K562 (cell line): ENCODE results near the gene LIX1. TPM values are rescaled to one million over a fixed set of nuclear protein-coding genes. Genes with fewer than 3 reads are reported as not detected.

Experiments
- ATAC-seq: fragments of 200-7000 bp; cut with Tn5 transposase; 3 replicates; pipeline ENCODE4 v1.9.1; 2020; ENCODE audit warnings: moderate library complexity
- BruUV-seq: library from RNA; stranded (reverse); fragments of 400-500 nt; replicated peaks from 2 replicates; lab custom pipeline; 2021; lab: Mats Ljungman, UMichigan
- CTCF ChIA-PET: fragments of 300-600 bp; formaldehyde crosslinking; extraction: SDS; loops from one replicate; lab custom pipeline; 2021; ENCODE audit warnings: low intra/inter-chr PET ratio; lab: Yijun Ruan, JAX
- POLR2A ChIA-PET: fragments of 300-600, 350-650 bp; sonication (Branson Sonifier 250); formaldehyde crosslinking; extraction: SDS; loops from one replicate; lab custom pipeline; 2021; ENCODE audit warnings: antibody characterized with exemption, inconsistent platforms; lab: Yijun Ruan, JAX
- DNase-seq, 4 experiments: peaks; one replicate each; pipeline versions ENCODE4 v3.0.0 to v3.0.0-alpha.2; 2011 to 2018; ENCODE audit warnings: low spot score in 3 of 4, mixed read lengths in 3 of 4; ENCODE audit errors: extremely low read depth in 1 of 4
- FAIRE-seq: peaks from 2 replicates; lab custom pipeline; 2011; peaks lifted over from hg19 to GRCh38; lab: Jason Lieb, UNC
- H2AFZ ChIP-seq: 2 replicates; pipeline ENCODE4 v1.6.0; 2011; ENCODE audit warnings: low read depth, low read length, control low read depth, inconsistent platforms
- H3K27ac ChIP-seq: fragments of 200-600 bp; 3 replicates; pipeline ENCODE4 v1.8.0; 2011; ENCODE audit warnings: low read depth, mild to moderate bottlenecking, control low read depth, inconsistent platforms, low read length, moderate library complexity, mixed read lengths; ENCODE audit errors: extremely low read depth
- H3K27me3 ChIP-seq, 2 experiments: fragments of 300-600 bp in 1 of 2; 2 replicates in 1 of 2; 3 replicates in 1 of 2; pipeline versions ENCODE4 v1.6.0 to v1.8.0; 2011; ENCODE audit warnings: inconsistent platforms in 2 of 2, low read length in 2 of 2, mild to moderate bottlenecking in 1 of 2, mixed read lengths in 1 of 2, moderate library complexity in 1 of 2; ENCODE audit not compliant: control insufficient read depth in 2 of 2, insufficient read depth in 2 of 2
- H3K36me3 ChIP-seq: fragments of 300-600 bp; 3 replicates; pipeline ENCODE4 v1.8.0; 2011; ENCODE audit warnings: mild to moderate bottlenecking, low read length, inconsistent platforms; ENCODE audit not compliant: control insufficient read depth, insufficient read depth
- H3K4me1 ChIP-seq, 2 experiments: fragments of 200-600 bp in 1 of 2; replicated peaks in 1 of 2; 2 replicates in 1 of 2; 3 replicates in 1 of 2; pipeline versions ENCODE4 v1.5.1 to v1.8.0; 2011; ENCODE audit warnings: inconsistent platforms in 2 of 2, low read length in 2 of 2, mild to moderate bottlenecking in 1 of 2, mixed read lengths in 1 of 2, moderate library complexity in 1 of 2; ENCODE audit not compliant: control insufficient read depth in 2 of 2, insufficient read depth in 2 of 2
- H3K4me2 ChIP-seq: 2 replicates; pipeline ENCODE4 v1.6.1; 2011; ENCODE audit warnings: low read length, control low read depth, inconsistent platforms, mixed read lengths; ENCODE audit not compliant: insufficient read depth
- H3K4me3 ChIP-seq: fragments of 200-600 bp; sonication (generic), shearing (Covaris generic); 2 replicates; pipeline ENCODE4 v1.5.1; 2016; ENCODE audit warnings: control low read depth, inconsistent platforms
- H3K79me2 ChIP-seq: fragments of 200-600 bp; 3 replicates; pipeline ENCODE4 v1.8.0; 2011; ENCODE audit warnings: low read length, inconsistent platforms; ENCODE audit not compliant: control insufficient read depth, insufficient read depth
- H3K9ac ChIP-seq, 2 experiments: 2 replicates each; pipeline versions ENCODE4 v1.6.0 to v1.6.1; 2011; ENCODE audit warnings: low read depth in 2 of 2, low read length in 2 of 2, control low read depth in 1 of 2, inconsistent platforms in 1 of 2, mild to moderate bottlenecking in 1 of 2, mixed read lengths in 1 of 2; ENCODE audit not compliant: insufficient read depth in 1 of 2
- H3K9me1 ChIP-seq: one replicate; pipeline ENCODE4 v1.6.0; 2011; ENCODE audit warnings: inconsistent platforms, mild to moderate bottlenecking, low read length, moderate library complexity; ENCODE audit not compliant: control insufficient read depth, insufficient read depth
- H3K9me3 ChIP-seq: replicated peaks from 2 replicates; pipeline ENCODE4 v1.5.1; 2011; ENCODE audit warnings: low read depth, low read length, inconsistent platforms; ENCODE audit not compliant: control insufficient read depth, insufficient read depth
- H4K20me1 ChIP-seq: replicated peaks from 2 replicates; pipeline ENCODE4 v1.6.1; 2011; ENCODE audit warnings: low read length, inconsistent platforms, mixed read lengths; ENCODE audit not compliant: control insufficient read depth, insufficient read depth
- CBFB ChIP-seq: sonication (generic); formaldehyde crosslinking; IDR thresholded peaks from 2 replicates; pipeline ENCODE4 v1.4.0; 2020; ENCODE audit warnings: mild to moderate bottlenecking, missing genetic modification reagents
- DPF2 ChIP-seq: fragments of 450-650 bp; IDR thresholded peaks from 2 replicates; pipeline ENCODE4 v1.6.1; 2016
- ELK3 ChIP-seq: fragments of 450-650 bp; formaldehyde crosslinking; IDR thresholded peaks from 2 replicates; pipeline ENCODE4 v1.4.0; 2020; ENCODE audit warnings: mild to moderate bottlenecking
- HDAC2 ChIP-seq: fragments of 450-650 bp; IDR thresholded peaks from 2 replicates; pipeline ENCODE4 v1.6.1; 2016; ENCODE audit warnings: mild to moderate bottlenecking
- HIVEP1 ChIP-seq: fragments of 250-450 bp; sonication (Bioruptor Pico); IDR thresholded peaks from 2 replicates; pipeline ENCODE4 v1.4.0; 2020; ENCODE audit warnings: mild to moderate bottlenecking
- KDM1A ChIP-seq, 2 experiments: fragments of 450-650 bp; IDR thresholded peaks; 2 replicates each; pipeline ENCODE4 v1.6.1; 2016; ENCODE audit warnings: mild to moderate bottlenecking in 2 of 2
- NFATC3 ChIP-seq: fragments of 450-650 bp; IDR thresholded peaks from 2 replicates; pipeline ENCODE4 v1.6.1; 2017; ENCODE audit warnings: mild to moderate bottlenecking
- SMARCB1 ChIP-seq: IDR thresholded peaks from 2 replicates; pipeline ENCODE4 v1.6.1; 2011; ENCODE audit warnings: improper control_type of control experiment, low read depth; ENCODE audit not compliant: insufficient read length
- XRCC4 ChIP-seq: IDR thresholded peaks from one replicate; pipeline ENCODE4 v1.6.1; 2011; ENCODE audit not compliant: insufficient read depth, insufficient read length; ENCODE audit errors: extremely low read depth
- ZNF449 ChIP-seq: fragments of 250-450 bp; sonication (Bioruptor Pico); IDR thresholded peaks from 2 replicates; pipeline ENCODE4 v1.8.0; 2022; ENCODE audit warnings: moderate library complexity, mild to moderate bottlenecking, inconsistent platforms
- ZNF695 ChIP-seq: fragments of 450-650 bp; formaldehyde crosslinking; IDR thresholded peaks from 2 replicates; pipeline ENCODE4 v1.4.0; 2020; ENCODE audit warnings: mild to moderate bottlenecking, moderate library complexity
- WGBS: fragments of 100-300 bp; shearing (Covaris generic); methylation state at CpG from one replicate; pipeline ENCODE4 v1.1.6; 2016; ENCODE audit warnings: low coverage, mixed read lengths; ENCODE audit not compliant: insufficient coverage; ENCODE audit errors: missing lambda C conversion rate; 5-methylcytosine and 5-hydroxymethylcytosine counted together
- in situ Hi-C: fragments of 300-500 bp; cut with MboI; formaldehyde crosslinking; loops from 4 replicates; pipeline ENCODE4 v1.15.0; 2018; ENCODE audit warnings: inconsistent platforms, mixed read lengths
- intact Hi-C: fragments of 100-400 bp; cut with micrococcal nuclease; formaldehyde crosslinking; loops from 2 replicates; pipeline ENCODE4 v1.14.2; 2022
- polyA plus RNA-seq, 8 experiments: library from polyadenylated mRNA; depleted of rRNA in 4 of 8; stranded (reverse) in 5 of 8; unstranded in 3 of 8; fragments of >200 nt; fragmentation: Nextera tagmentation in 2 of 8; fragmentation: Illumina TruSeq in 1 of 8; extraction: Ambion mirVana in 2 of 8; extraction: Trizol in 1 of 8; gene quantifications; 2 replicates each; pipeline versions ENCODE4 v1.2.1 to v1.2.3, GENCODE V29; 2011 to 2014; ENCODE audit warnings: inconsistent platforms in 1 of 8, missing spikeins in 1 of 8
- total RNA-seq, 7 experiments: library from RNA; depleted of rRNA in 6 of 7; stranded (reverse); fragments of >200 nt in 6 of 7; fragmentation: Illumina TruSeq in 2 of 7; extraction: Trizol in 2 of 7; gene quantifications; 2 replicates each; pipeline versions ENCODE4 v1.2.1 to v1.2.3, GENCODE V29; 2011 to 2021; ENCODE audit warnings: low replicate concordance in 1 of 7
- TF ChIP-seq, protein P1 (sequence below): sonication (generic); IDR thresholded peaks from 2 replicates; pipeline ENCODE4 v1.6.1; 2016
- TF ChIP-seq, protein P2 (sequence below): fragments of 150-350 bp; IDR thresholded peaks from 2 replicates; pipeline ENCODE4 v1.6.1; 2014; ENCODE audit warnings: low read depth, mild to moderate bottlenecking, low read length, borderline replicate concordance

Gene LIX1
- total and polyA plus RNA-seq, 9 of the 15 experiments (the other 6 are each of a cell fraction or from before 2014, with no cell fraction given): 0.01 to 0.18 TPM; not detected in 7

DNA sequence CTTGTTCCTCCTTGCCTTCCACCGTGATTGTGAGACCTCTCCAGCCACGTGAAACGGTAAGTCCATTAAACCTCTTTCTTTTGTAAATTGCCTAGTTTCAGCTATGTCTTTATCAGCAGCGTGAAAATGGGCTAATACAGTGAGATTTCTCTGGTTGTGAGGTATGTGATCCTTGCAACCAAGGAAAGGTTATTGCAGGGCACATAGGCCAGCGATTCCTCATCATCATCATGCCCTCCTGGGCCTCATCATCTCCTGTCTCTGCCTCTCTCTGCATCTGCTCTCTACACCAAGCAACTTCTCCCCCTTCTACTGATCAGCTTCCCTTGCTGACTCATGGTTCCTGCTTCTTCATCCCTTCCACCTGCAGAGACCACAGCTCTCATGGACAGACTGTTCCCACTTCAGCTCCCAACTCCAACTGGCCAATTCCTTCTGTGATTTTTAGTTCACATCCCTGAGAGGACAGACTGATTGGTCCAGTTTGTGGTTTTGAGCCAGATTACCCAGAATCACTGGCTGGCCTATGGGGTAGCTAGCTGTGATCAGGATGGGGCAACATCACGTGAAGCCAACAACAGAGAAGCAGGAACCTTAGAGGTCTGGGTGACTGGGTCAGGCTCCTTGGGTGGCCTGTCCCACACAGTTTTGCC is 53.1 kb downstream of the LIX1 start:
- Histone ChIP-seq H3K4me1 (peaks cover 0 to 41% of the 10 kb centered on the region in 2 experiments; a peak in 2 of 5 replicates), H2AFZ (peak overlapping the region; percentile 98), H3K27ac (peak overlapping the region; percentile 77), H4K20me1 (no peaks in the 10 kb centered on the region), H3K4me2 (peak overlapping the region; percentile 100), H3K27me3 (no peaks in the 10 kb centered on the region), H3K36me3 (no peaks in the 10 kb centered on the region), H3K9me1 (no peaks in the 10 kb centered on the region), H3K9me3 (no peaks in the 10 kb centered on the region), H3K79me2 (peaks cover 34% of the 10 kb centered on the region), H3K4me3 (peak overlapping the region; percentile 40), H3K9ac (peak overlapping the region; percentile 18 to 68; a peak in 3 of 4 replicates)
- ChIA-PET CTCF (no interaction called here), POLR2A (interaction anchor here (0.6 to 1.9 kb wide), 8 partner anchors 8 to 705 kb away, joined by 3 to 6 read pairs (median 4); partner anchors contain the start of gene LIX1)
- ATAC-seq (peak; percentile 76), DNase-seq (peak; percentile 24 to 62 (median 40)), FAIRE-seq (peak; percentile 78)
- in situ Hi-C loops (no loop called here), intact Hi-C loops (no loop called here)
- WGBS: 2% methylated on average over 6 of the region's 6 CpGs
- TSS peak; percentile 72 for BruUV-seq
- TF ChIP-seq ZNF449 (CRISPR knock-in tag): no peak
- no peak for TF ChIP-seq ZNF695
- TF ChIP-seq, protein P1, sequence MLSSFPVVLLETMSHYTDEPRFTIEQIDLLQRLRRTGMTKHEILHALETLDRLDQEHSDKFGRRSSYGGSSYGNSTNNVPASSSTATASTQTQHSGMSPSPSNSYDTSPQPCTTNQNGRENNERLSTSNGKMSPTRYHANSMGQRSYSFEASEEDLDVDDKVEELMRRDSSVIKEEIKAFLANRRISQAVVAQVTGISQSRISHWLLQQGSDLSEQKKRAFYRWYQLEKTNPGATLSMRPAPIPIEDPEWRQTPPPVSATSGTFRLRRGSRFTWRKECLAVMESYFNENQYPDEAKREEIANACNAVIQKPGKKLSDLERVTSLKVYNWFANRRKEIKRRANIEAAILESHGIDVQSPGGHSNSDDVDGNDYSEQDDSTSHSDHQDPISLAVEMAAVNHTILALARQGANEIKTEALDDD: no peak
- TF ChIP-seq HIVEP1 (CRISPR knock-in tag): no peak
- TF ChIP-seq ELK3 (CRISPR knock-in tag): no peak
- TF ChIP-seq XRCC4: no peak
- TF ChIP-seq, protein P2, sequence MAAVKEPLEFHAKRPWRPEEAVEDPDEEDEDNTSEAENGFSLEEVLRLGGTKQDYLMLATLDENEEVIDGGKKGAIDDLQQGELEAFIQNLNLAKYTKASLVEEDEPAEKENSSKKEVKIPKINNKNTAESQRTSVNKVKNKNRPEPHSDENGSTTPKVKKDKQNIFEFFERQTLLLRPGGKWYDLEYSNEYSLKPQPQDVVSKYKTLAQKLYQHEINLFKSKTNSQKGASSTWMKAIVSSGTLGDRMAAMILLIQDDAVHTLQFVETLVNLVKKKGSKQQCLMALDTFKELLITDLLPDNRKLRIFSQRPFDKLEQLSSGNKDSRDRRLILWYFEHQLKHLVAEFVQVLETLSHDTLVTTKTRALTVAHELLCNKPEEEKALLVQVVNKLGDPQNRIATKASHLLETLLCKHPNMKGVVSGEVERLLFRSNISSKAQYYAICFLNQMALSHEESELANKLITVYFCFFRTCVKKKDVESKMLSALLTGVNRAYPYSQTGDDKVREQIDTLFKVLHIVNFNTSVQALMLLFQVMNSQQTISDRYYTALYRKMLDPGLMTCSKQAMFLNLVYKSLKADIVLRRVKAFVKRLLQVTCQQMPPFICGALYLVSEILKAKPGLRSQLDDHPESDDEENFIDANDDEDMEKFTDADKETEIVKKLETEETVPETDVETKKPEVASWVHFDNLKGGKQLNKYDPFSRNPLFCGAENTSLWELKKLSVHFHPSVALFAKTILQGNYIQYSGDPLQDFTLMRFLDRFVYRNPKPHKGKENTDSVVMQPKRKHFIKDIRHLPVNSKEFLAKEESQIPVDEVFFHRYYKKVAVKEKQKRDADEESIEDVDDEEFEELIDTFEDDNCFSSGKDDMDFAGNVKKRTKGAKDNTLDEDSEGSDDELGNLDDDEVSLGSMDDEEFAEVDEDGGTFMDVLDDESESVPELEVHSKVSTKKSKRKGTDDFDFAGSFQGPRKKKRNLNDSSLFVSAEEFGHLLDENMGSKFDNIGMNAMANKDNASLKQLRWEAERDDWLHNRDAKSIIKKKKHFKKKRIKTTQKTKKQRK: no peak
- TF ChIP-seq HDAC2: peak; percentile 80; the same call in 1 of the 2 replicates
- TF ChIP-seq DPF2: peak; percentile 64; the same call in 1 of the 2 replicates
- TF ChIP-seq KDM1A (IDR thresholded peaks at IDR 0.05): peak in 1 of 2 experiments; percentile 72
- no peak for TF ChIP-seq SMARCB1
- peak; percentile 82 for TF ChIP-seq CBFB
- no peak for TF ChIP-seq NFATC3
